ENCODE measurements around the gene HAL.

The HAL gene

GRCh38 chr12:95963096-95963495 lies 33.0 kb downstream of the HAL start (continued):
- TF ChIP-seq GLIS3 (CRISPR knock-in tag; IDR thresholded peaks at IDR 0.05) (no peak), RARB (CRISPR knock-in tag; IDR thresholded peaks at IDR 0.05) (no peak), OSR1 (CRISPR knock-in tag; IDR thresholded peaks at IDR 0.05) (no peak)

- TF ChIP-seq, protein P1, sequence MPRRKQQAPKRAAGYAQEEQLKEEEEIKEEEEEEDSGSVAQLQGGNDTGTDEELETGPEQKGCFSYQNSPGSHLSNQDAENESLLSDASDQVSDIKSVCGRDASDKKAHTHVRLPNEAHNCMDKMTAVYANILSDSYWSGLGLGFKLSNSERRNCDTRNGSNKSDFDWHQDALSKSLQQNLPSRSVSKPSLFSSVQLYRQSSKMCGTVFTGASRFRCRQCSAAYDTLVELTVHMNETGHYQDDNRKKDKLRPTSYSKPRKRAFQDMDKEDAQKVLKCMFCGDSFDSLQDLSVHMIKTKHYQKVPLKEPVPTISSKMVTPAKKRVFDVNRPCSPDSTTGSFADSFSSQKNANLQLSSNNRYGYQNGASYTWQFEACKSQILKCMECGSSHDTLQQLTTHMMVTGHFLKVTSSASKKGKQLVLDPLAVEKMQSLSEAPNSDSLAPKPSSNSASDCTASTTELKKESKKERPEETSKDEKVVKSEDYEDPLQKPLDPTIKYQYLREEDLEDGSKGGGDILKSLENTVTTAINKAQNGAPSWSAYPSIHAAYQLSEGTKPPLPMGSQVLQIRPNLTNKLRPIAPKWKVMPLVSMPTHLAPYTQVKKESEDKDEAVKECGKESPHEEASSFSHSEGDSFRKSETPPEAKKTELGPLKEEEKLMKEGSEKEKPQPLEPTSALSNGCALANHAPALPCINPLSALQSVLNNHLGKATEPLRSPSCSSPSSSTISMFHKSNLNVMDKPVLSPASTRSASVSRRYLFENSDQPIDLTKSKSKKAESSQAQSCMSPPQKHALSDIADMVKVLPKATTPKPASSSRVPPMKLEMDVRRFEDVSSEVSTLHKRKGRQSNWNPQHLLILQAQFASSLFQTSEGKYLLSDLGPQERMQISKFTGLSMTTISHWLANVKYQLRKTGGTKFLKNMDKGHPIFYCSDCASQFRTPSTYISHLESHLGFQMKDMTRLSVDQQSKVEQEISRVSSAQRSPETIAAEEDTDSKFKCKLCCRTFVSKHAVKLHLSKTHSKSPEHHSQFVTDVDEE (CRISPR knock-in tag; IDR thresholded peaks at IDR 0.05), result no peak
- TF ChIP-seq ZC3H10 (CRISPR knock-in tag; IDR thresholded peaks at IDR 0.05) (no peak), CSDC2 (CRISPR knock-in tag; IDR thresholded peaks at IDR 0.05) (no peak), SNAI2 (CRISPR knock-in tag; IDR thresholded peaks at IDR 0.05) (no peak), ZFP3 (CRISPR knock-in tag; IDR thresholded peaks at IDR 0.05) (no peak)
- no peak for ATAC-seq
Observed at GRCh38 chr12:95962222-95962621, 33.9 kb downstream of the HAL start.

DNA sequence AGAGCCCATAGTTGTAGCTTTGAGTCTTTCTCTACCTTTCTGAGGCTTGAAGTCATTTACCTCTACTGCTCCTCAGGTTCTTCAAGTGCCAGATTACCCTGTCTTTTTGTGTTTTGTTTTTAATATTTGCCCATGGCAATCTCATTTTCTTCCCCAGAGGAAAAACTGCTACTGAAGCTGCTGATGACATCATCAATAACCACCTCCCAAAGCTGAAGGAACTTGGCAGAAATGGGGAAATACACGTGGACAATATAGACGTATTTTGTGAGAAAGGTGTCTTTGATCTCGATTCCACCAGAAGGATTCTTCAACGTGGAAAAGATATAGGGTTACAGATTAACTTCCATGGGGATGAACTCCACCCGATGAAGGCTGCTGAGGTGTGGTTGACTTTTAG lies 35.9 kb downstream of the HAL start:
- ATAC-seq, result no peak

More for the DNA sequence above, 35.9 kb downstream of the HAL start:
- TF ChIP-seq ARNTL (CRISPR knock-in tag; IDR thresholded peaks at IDR 0.05; ENCODE audit: borderline replicate concordance, low read depth) (no peak), ZNF565 (CRISPR knock-in tag; conservative IDR thresholded peaks at IDR 0.05; ENCODE audit: low read depth) (no peak), BACH2 (CRISPR knock-in tag; IDR thresholded peaks at IDR 0.05; ENCODE audit: borderline replicate concordance) (no peak), PATZ1 (CRISPR knock-in tag; IDR thresholded peaks at IDR 0.05; ENCODE audit: borderline replicate concordance) (no peak), ISL1 (CRISPR knock-in tag; IDR thresholded peaks at IDR 0.05) (no peak), POU6F1 (CRISPR knock-in tag; IDR thresholded peaks at IDR 0.05; ENCODE audit: borderline replicate concordance, low read depth) (no peak), ESRRG (CRISPR knock-in tag; IDR thresholded peaks at IDR 0.05) (no peak), GLIS3 (CRISPR knock-in tag; IDR thresholded peaks at IDR 0.05) (no peak), ZNF70 (CRISPR knock-in tag; IDR thresholded peaks at IDR 0.05) (no peak), TCF4 (CRISPR knock-in tag; IDR thresholded peaks at IDR 0.05; ENCODE audit: borderline replicate concordance) (no peak), TOX (CRISPR knock-in tag; IDR thresholded peaks at IDR 0.05; ENCODE audit: borderline replicate concordance) (no peak), ZFP30 (CRISPR knock-in tag; IDR thresholded peaks at IDR 0.05) (no peak), ZC3H10 (CRISPR knock-in tag; IDR thresholded peaks at IDR 0.05) (no peak), RARB (CRISPR knock-in tag; IDR thresholded peaks at IDR 0.05) (no peak), ZFP3 (CRISPR knock-in tag; IDR thresholded peaks at IDR 0.05) (no peak), OSR1 (CRISPR knock-in tag; IDR thresholded peaks at IDR 0.05) (no peak), ZNF8 (CRISPR knock-in tag; IDR thresholded peaks at IDR 0.05) (no peak), PPARA (CRISPR knock-in tag; IDR thresholded peaks at IDR 0.05; ENCODE audit: borderline replicate concordance) (no peak)
- TF ChIP-seq, protein P1 (CRISPR knock-in tag; IDR thresholded peaks at IDR 0.05), result no peak
- TF ChIP-seq, protein P2, sequence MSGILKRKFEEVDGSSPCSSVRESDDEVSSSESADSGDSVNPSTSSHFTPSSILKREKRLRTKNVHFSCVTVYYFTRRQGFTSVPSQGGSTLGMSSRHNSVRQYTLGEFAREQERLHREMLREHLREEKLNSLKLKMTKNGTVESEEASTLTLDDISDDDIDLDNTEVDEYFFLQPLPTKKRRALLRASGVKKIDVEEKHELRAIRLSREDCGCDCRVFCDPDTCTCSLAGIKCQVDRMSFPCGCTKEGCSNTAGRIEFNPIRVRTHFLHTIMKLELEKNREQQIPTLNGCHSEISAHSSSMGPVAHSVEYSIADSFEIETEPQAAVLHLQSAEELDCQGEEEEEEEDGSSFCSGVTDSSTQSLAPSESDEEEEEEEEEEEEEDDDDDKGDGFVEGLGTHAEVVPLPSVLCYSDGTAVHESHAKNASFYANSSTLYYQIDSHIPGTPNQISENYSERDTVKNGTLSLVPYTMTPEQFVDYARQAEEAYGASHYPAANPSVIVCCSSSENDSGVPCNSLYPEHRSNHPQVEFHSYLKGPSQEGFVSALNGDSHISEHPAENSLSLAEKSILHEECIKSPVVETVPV (CRISPR knock-in tag; IDR thresholded peaks at IDR 0.05), result no peak

Data from SK-N-SH treated with all-trans-retinoic acid at 6 μM for 48 hours (cell line).